ENCODE measurements around the gene PHLDA3. TPM values are rescaled to one million over a fixed set of nuclear protein-coding genes. Genes with fewer than 3 reads are reported as not detected.

Gene PHLDA3
- total RNA-seq, 1 donor from 2014 or later, result 1.9 TPM

DNA sequence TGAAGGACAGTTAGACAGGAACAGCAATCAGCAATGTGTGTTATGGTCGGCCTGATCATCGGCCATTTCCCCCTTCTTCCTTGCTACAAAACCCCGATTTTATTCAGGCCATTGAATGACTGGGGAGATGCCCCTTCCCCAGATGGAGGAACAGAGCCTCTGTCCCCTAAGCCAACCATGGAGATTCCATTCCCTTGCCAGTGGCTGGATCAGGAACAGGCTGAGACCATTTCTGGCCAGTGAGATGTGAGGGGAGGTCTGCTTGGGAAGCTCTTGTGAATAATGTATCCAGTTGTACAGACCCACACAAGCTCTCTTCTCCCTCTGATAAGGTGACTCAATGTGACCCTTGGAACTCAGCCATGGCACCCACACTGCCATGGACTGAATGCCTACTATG is 30.2 kb upstream of the PHLDA3 start:
- H3K4me1 Mint-ChIP-seq, result peaks cover 53% of the 10 kb centered on the region
- no peak overlapping the region for H3K4me3 Mint-ChIP-seq
- peaks cover 38% of the 10 kb centered on the region for H3K4me1 ChIP-seq
- no peak overlapping the region for H2AFZ ChIP-seq (replicated peaks)
- H3F3A ChIP-seq (ENCODE audit: low read depth), result peaks cover 28% of the 10 kb centered on the region
- DNase-seq (ENCODE audit: low spot score), result no peak
- no peaks in the 10 kb centered on the region for H3K9me3 Mint-ChIP-seq
- no peak overlapping the region for H3K4me3 ChIP-seq
- no peaks in the 10 kb centered on the region for H3K9me3 ChIP-seq (ENCODE audit: low read depth)
- peak overlapping the region; percentile 37 for H3K27ac Mint-ChIP-seq
- no peaks in the 10 kb centered on the region for H3K27me3 ChIP-seq
- H4K20me1 ChIP-seq (ENCODE audit: low read depth), result no peaks in the 10 kb centered on the region
- peaks cover 9% of the 10 kb centered on the region for H3K27me3 Mint-ChIP-seq (ENCODE audit: insufficient read depth, low read depth)
- H3K27ac ChIP-seq, result no peak overlapping the region
- H3K9ac ChIP-seq, result no peak overlapping the region
- TF ChIP-seq EZH2 (IDR thresholded peaks at IDR 0.05), result no peak
- TF ChIP-seq EZH2phosphoT487 (IDR thresholded peaks at IDR 0.05), result no peak
- TF ChIP-seq, protein P1, sequence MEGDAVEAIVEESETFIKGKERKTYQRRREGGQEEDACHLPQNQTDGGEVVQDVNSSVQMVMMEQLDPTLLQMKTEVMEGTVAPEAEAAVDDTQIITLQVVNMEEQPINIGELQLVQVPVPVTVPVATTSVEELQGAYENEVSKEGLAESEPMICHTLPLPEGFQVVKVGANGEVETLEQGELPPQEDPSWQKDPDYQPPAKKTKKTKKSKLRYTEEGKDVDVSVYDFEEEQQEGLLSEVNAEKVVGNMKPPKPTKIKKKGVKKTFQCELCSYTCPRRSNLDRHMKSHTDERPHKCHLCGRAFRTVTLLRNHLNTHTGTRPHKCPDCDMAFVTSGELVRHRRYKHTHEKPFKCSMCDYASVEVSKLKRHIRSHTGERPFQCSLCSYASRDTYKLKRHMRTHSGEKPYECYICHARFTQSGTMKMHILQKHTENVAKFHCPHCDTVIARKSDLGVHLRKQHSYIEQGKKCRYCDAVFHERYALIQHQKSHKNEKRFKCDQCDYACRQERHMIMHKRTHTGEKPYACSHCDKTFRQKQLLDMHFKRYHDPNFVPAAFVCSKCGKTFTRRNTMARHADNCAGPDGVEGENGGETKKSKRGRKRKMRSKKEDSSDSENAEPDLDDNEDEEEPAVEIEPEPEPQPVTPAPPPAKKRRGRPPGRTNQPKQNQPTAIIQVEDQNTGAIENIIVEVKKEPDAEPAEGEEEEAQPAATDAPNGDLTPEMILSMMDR (IDR thresholded peaks at IDR 0.05), result no peak
- H3K79me2 ChIP-seq (ENCODE audit: low read depth), result no peaks in the 10 kb centered on the region
- H3K36me3 Mint-ChIP-seq, result no peaks in the 10 kb centered on the region
- no peaks in the 10 kb centered on the region for H3K36me3 ChIP-seq
- H3K4me2 ChIP-seq, result no peak overlapping the region

DNA sequence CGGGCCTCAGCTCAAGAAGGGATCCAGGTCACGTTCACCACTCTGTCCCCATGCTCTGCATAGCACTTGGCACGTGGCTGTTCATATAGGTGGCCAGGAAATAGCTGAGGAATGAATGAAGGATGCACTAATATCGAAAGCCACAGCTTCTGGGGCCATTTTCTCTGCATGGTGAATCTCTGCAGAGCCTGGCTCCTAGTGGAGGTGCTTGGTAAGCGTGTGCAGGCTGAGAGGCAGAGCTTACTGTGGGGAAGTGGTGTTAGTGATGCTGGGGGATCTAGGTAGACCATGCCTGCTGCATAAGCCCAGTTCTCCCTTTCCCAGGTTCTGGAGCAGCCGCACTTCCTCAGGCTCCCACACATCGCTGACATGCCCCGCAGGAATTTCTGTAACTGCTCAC is 29.6 kb upstream of the PHLDA3 start:
- peaks cover 28% of the 10 kb centered on the region for H3F3A ChIP-seq (ENCODE audit: low read depth)
- Mint-ChIP-seq H3K9me3 (no peaks in the 10 kb centered on the region), H3K4me1 (peaks cover 52% of the 10 kb centered on the region), H3K27ac (peak overlapping the region; percentile 37), H3K4me3 (no peak overlapping the region), H3K27me3 (ENCODE audit: insufficient read depth, low read depth) (peaks cover 9% of the 10 kb centered on the region), H3K36me3 (no peaks in the 10 kb centered on the region)
- no peak overlapping the region for H3K9ac ChIP-seq
- TF ChIP-seq, protein P1 (IDR thresholded peaks at IDR 0.05), result no peak
- no peak for TF ChIP-seq EZH2phosphoT487 (IDR thresholded peaks at IDR 0.05)
- no peak for TF ChIP-seq EZH2 (IDR thresholded peaks at IDR 0.05)
- no peak overlapping the region for H3K4me3 ChIP-seq
- H3K4me2 ChIP-seq, result no peak overlapping the region
- no peaks in the 10 kb centered on the region for H3K36me3 ChIP-seq
- H3K4me1 ChIP-seq, result peaks cover 38% of the 10 kb centered on the region
- no peaks in the 10 kb centered on the region for H3K79me2 ChIP-seq (ENCODE audit: low read depth)
- H2AFZ ChIP-seq (replicated peaks), result no peak overlapping the region
- H3K9me3 ChIP-seq (ENCODE audit: low read depth), result no peaks in the 10 kb centered on the region
- DNase-seq (ENCODE audit: low spot score), result no peak
- H3K27me3 ChIP-seq, result no peaks in the 10 kb centered on the region
- H4K20me1 ChIP-seq (ENCODE audit: low read depth), result no peaks in the 10 kb centered on the region
- H3K27ac ChIP-seq, result no peak overlapping the region

DNA sequence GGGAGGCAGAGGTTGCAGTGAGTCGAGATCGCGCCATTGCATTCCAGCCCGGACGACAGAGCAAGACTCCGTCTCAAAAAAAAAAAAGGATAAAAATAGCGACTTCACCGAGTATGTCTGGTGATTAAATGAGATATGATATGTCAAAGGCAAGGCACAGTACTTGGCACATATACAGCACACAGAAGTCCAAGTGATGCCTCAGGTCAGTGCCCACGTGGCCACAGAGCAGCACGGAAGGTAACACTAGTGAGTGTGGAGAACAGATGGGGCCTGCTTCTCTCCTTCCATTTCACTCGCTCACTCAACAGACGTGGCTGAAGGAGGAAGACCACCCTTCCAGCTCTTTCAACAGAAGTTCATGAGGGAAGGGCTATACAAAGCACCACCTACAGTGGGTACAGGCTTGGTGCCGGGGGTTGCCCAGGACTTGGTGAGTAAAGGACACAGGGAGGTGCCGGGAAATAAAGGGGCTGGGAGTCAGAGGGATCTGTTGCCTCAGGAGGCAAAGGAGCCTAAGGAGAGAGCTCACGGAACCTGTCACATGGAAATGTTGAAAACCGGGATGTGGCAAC is 29.0 kb upstream of the PHLDA3 start:
- no peaks in the 10 kb centered on the region for H3K27me3 ChIP-seq
- no peaks in the 10 kb centered on the region for H4K20me1 ChIP-seq (ENCODE audit: low read depth)
- no peaks in the 10 kb centered on the region for H3K36me3 ChIP-seq
- H3K27ac ChIP-seq, result no peak overlapping the region
- DNase-seq (ENCODE audit: low spot score), result no peak
- TF ChIP-seq EZH2phosphoT487 (IDR thresholded peaks at IDR 0.05), result no peak
- H3K4me3 ChIP-seq, result no peak overlapping the region
- Mint-ChIP-seq H3K36me3 (peaks cover 2% of the 10 kb centered on the region), H3K27me3 (ENCODE audit: insufficient read depth, low read depth) (peaks cover 11% of the 10 kb centered on the region), H3K4me3 (no peak overlapping the region), H3K27ac (peak overlapping the region; percentile 46), H3K4me1 (peaks cover 50% of the 10 kb centered on the region), H3K9me3 (peaks cover 4% of the 10 kb centered on the region)
- H3K4me2 ChIP-seq, result no peak overlapping the region
- H3K9ac ChIP-seq, result no peak overlapping the region
- H3F3A ChIP-seq (ENCODE audit: low read depth), result peaks cover 28% of the 10 kb centered on the region
- no peaks in the 10 kb centered on the region for H3K9me3 ChIP-seq (ENCODE audit: low read depth)
- H3K79me2 ChIP-seq (ENCODE audit: low read depth), result no peaks in the 10 kb centered on the region
- no peak overlapping the region for H2AFZ ChIP-seq (replicated peaks)
- peaks cover 33% of the 10 kb centered on the region for H3K4me1 ChIP-seq

DNA sequence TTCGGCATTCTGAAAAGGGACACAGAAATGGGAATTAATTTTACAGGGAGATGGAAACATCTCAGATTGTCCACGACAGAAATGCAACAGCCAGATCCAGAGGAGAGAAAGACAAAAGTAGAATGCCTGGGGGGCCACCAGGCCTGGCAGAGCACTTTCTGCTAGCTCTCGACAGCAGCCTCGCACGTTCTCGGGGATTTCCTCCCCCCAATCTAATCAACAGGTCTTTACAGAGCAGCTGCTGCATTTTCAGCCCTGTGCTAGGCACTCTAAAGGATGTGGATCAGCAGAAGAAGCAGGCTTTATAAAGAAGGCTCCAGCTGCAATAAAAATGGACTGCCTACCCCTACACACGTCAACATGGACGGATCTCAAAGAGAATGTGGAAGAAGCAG is 27.3 kb upstream of the PHLDA3 start:
- Histone ChIP-seq H3K79me2 (ENCODE audit: low read depth) (no peaks in the 10 kb centered on the region), H3K9ac (no peak overlapping the region), H3K36me3 (no peaks in the 10 kb centered on the region), H3K9me3 (ENCODE audit: low read depth) (no peaks in the 10 kb centered on the region), H3K27me3 (no peaks in the 10 kb centered on the region), H3K4me2 (no peak overlapping the region), H3K27ac (no peak overlapping the region), H3K4me1 (peaks cover 33% of the 10 kb centered on the region), H4K20me1 (ENCODE audit: low read depth) (no peaks in the 10 kb centered on the region), H3F3A (ENCODE audit: low read depth) (peaks cover 26% of the 10 kb centered on the region), H2AFZ (replicated peaks) (peak overlapping the region; percentile 30), H3K4me3 (no peak overlapping the region)
- peaks cover 10% of the 10 kb centered on the region for H3K27me3 Mint-ChIP-seq (ENCODE audit: insufficient read depth, low read depth)
- no peak for TF ChIP-seq EZH2phosphoT487 (IDR thresholded peaks at IDR 0.05)
- no peak for TF ChIP-seq EZH2 (IDR thresholded peaks at IDR 0.05)
- TF ChIP-seq, protein P1 (IDR thresholded peaks at IDR 0.05), result no peak
- no peak overlapping the region for H3K27ac Mint-ChIP-seq
- peaks cover 4% of the 10 kb centered on the region for H3K9me3 Mint-ChIP-seq
- no peak overlapping the region for H3K4me3 Mint-ChIP-seq
- no peak for DNase-seq (ENCODE audit: low spot score)
- peaks cover 44% of the 10 kb centered on the region for H3K4me1 Mint-ChIP-seq
- H3K36me3 Mint-ChIP-seq, result peaks cover 4% of the 10 kb centered on the region

Measured in neural progenitor cell (in vitro differentiated cells).